IMR-90 (cell line): ENCODE measurements around the gene PAX1. TPM values are rescaled to one million over a fixed set of nuclear protein-coding genes. Genes with fewer than 3 reads are reported as not detected.

ENCODE experiments used
- ATAC-seq: fragments of 200-7000 bp; cut with Tn5 transposase; 2 replicates; pipeline ENCODE4 v1.9.1; 2020; ENCODE audit warnings: low read depth, mild to moderate bottlenecking, moderate library complexity
- BruUV-seq: library from RNA; stranded (reverse); fragments of 400-500 nt; replicated peaks from 2 replicates; lab custom pipeline; 2021; lab: Mats Ljungman, UMichigan
- CTCF ChIA-PET: fragments of 300-600 bp; formaldehyde crosslinking; extraction: SDS; loops from one replicate; lab custom pipeline; 2021; ENCODE audit warnings: antibody characterized with exemption; lab: Yijun Ruan, JAX
- POLR2A ChIA-PET: fragments of 300-600 bp; sonication (Branson Sonifier 250); formaldehyde crosslinking; loops from one replicate; lab custom pipeline; 2022; ENCODE audit warnings: antibody characterized with exemption; ENCODE audit not compliant: unreplicated experiment; lab: Charles Lee
- DNase-seq: peaks from one replicate; pipeline ENCODE4 v3.0.0; 2013
- H2AFZ ChIP-seq: replicated peaks from 2 replicates; pipeline ENCODE3; 2013; ENCODE audit warnings: low read length, mild to moderate bottlenecking; ENCODE audit not compliant: poor library complexity
- H2AK5ac ChIP-seq: 2 replicates; pipeline ENCODE4 v1.6.1; 2013; ENCODE audit warnings: low read depth, low read length, inconsistent platforms
- H2AK9ac ChIP-seq: replicated peaks from 2 replicates; pipeline ENCODE3; 2013; ENCODE audit warnings: mild to moderate bottlenecking, low read depth, low read length, moderate library complexity; ENCODE audit not compliant: poor library complexity
- H2BK120ac ChIP-seq: 2 replicates; pipeline ENCODE4 v1.6.1; 2013; ENCODE audit warnings: low read depth, low read length, inconsistent platforms
- H2BK15ac ChIP-seq: 3 replicates; pipeline ENCODE4 v1.6.1; 2013; ENCODE audit warnings: low read depth, low read length, inconsistent platforms
- H2BK20ac ChIP-seq: 2 replicates; pipeline ENCODE4 v1.6.1; 2013; ENCODE audit warnings: low read depth, mild to moderate bottlenecking, inconsistent platforms, low read length, moderate library complexity
- H2BK5ac ChIP-seq: 2 replicates; pipeline ENCODE4 v1.6.1; 2013; ENCODE audit warnings: mild to moderate bottlenecking, low read depth, low read length, inconsistent platforms; ENCODE audit not compliant: poor library complexity, severe bottlenecking
- H3K14ac ChIP-seq: replicated peaks from 2 replicates; pipeline ENCODE4 v1.6.1; 2013; ENCODE audit warnings: low read depth, low read length, inconsistent platforms
- H3K18ac ChIP-seq: 2 replicates; pipeline ENCODE4 v1.6.1; 2013; ENCODE audit warnings: low read depth, low read length, control low read depth
- H3K23ac ChIP-seq: 2 replicates; pipeline ENCODE4 v1.6.1; 2013; ENCODE audit warnings: low read depth, low read length, inconsistent platforms
- H3K27ac ChIP-seq: 2 replicates; pipeline ENCODE4 v1.5.1; 2013; ENCODE audit warnings: mild to moderate bottlenecking, control low read depth, low read length; ENCODE audit not compliant: insufficient read depth
- H3K27me3 ChIP-seq: 2 replicates; pipeline ENCODE4 v1.6.1; 2013; ENCODE audit warnings: low read length; ENCODE audit not compliant: control insufficient read depth, insufficient read depth
- H3K36me3 ChIP-seq: 2 replicates; pipeline ENCODE4 v1.6.1; 2013; ENCODE audit warnings: low read length, mixed read lengths; ENCODE audit not compliant: control insufficient read depth, insufficient read depth
- H3K4ac ChIP-seq: 2 replicates; pipeline ENCODE4 v1.6.1; 2013; ENCODE audit warnings: low read depth, low read length, inconsistent platforms
- H3K4me1 ChIP-seq: 2 replicates; pipeline ENCODE4 v1.6.1; 2013; ENCODE audit warnings: low read length, mixed read lengths; ENCODE audit not compliant: control insufficient read depth, insufficient read depth
- H3K4me2 ChIP-seq: 2 replicates; pipeline ENCODE4 v1.6.1; 2013; ENCODE audit warnings: low read depth, mild to moderate bottlenecking, control low read depth, low read length, moderate library complexity
- H3K4me3 ChIP-seq: 2 replicates; pipeline ENCODE4 v1.5.1; 2013; ENCODE audit warnings: low read depth, mild to moderate bottlenecking, control low read depth, low read length, moderate library complexity; ENCODE audit not compliant: insufficient read depth
- H3K56ac ChIP-seq: 2 replicates; pipeline ENCODE4 v1.6.1; 2013; ENCODE audit warnings: low read length, inconsistent platforms; ENCODE audit not compliant: insufficient read depth; ENCODE audit errors: extremely low read depth
- H3K79me1 ChIP-seq, 2 experiments: 2 replicates each; pipeline ENCODE4 v1.6.1; 2013; ENCODE audit warnings: low read length in 2 of 2, inconsistent platforms in 1 of 2, low read depth in 1 of 2
- H3K9ac ChIP-seq: 2 replicates; pipeline ENCODE4 v1.6.1; 2013; ENCODE audit warnings: low read depth, low read length, control low read depth
- H3K9me1 ChIP-seq: 2 replicates; pipeline ENCODE4 v1.6.1; 2013; ENCODE audit warnings: low read length, inconsistent platforms; ENCODE audit not compliant: insufficient read depth
- H3K9me3 ChIP-seq: 2 replicates; pipeline ENCODE4 v1.6.1; 2013; ENCODE audit warnings: low read length; ENCODE audit not compliant: control insufficient read depth, insufficient read depth
- H4K20me1 ChIP-seq: 2 replicates; pipeline ENCODE4 v1.6.1; 2013; ENCODE audit warnings: low read length, inconsistent platforms; ENCODE audit not compliant: insufficient read depth
- H4K5ac ChIP-seq: 2 replicates; pipeline ENCODE4 v1.6.1; 2013; ENCODE audit warnings: mild to moderate bottlenecking, low read depth, low read length, control low read depth
- H4K8ac ChIP-seq, 2 experiments: 2 replicates each; pipeline ENCODE4 v1.6.1; 2013; ENCODE audit warnings: low read depth in 2 of 2, low read length in 2 of 2, control low read depth in 1 of 2, inconsistent platforms in 1 of 2
- H4K91ac ChIP-seq: 2 replicates; pipeline ENCODE4 v1.6.1; 2013; ENCODE audit warnings: low read depth, low read length, inconsistent platforms; ENCODE audit not compliant: insufficient read depth
- BHLHE40 ChIP-seq: fragments of 150-350 bp; IDR thresholded peaks from 2 replicates; pipeline ENCODE4 v1.6.1; 2016; ENCODE audit warnings: mild to moderate bottlenecking, low read depth, low read length
- CEBPB ChIP-seq: IDR thresholded peaks from 2 replicates; pipeline ENCODE4 v1.6.1; 2012; ENCODE audit warnings: low read depth, low read length, improper control_type of control experiment
- CHD1 ChIP-seq: IDR thresholded peaks from 2 replicates; pipeline ENCODE4 v1.6.1; 2012; ENCODE audit warnings: low read depth, low read length, improper control_type of control experiment
- CTCF ChIP-seq: conservative IDR thresholded peaks from 2 replicates; pipeline ENCODE4 v1.5.1; 2012; ENCODE audit warnings: mild to moderate bottlenecking, low read depth, low read length, improper control_type of control experiment
- ELK1 ChIP-seq: fragments of 150-350 bp; IDR thresholded peaks from 2 replicates; pipeline ENCODE4 v1.6.1; 2016; ENCODE audit warnings: low read depth, mild to moderate bottlenecking, low read length, moderate library complexity, borderline replicate concordance
- FOS ChIP-seq: fragments of 150-350 bp; IDR thresholded peaks from 2 replicates; pipeline ENCODE4 v1.6.1; 2016; ENCODE audit warnings: low read depth, low read length
- MAFK ChIP-seq: IDR thresholded peaks from 2 replicates; pipeline ENCODE4 v1.6.1; 2012; ENCODE audit warnings: low read depth, low read length, improper control_type of control experiment
- MAZ ChIP-seq: IDR thresholded peaks from 2 replicates; pipeline ENCODE4 v1.6.1; 2012; ENCODE audit warnings: low read depth, mild to moderate bottlenecking, low read length, improper control_type of control experiment, moderate library complexity, borderline replicate concordance
- MXI1 ChIP-seq: IDR thresholded peaks from 2 replicates; pipeline ENCODE4 v1.6.1; 2012; ENCODE audit warnings: low read depth, mild to moderate bottlenecking, low read length, moderate library complexity, borderline replicate concordance
- NFE2L2 ChIP-seq: fragments of 150-350 bp; IDR thresholded peaks from 2 replicates; pipeline ENCODE4 v1.6.1; 2016; ENCODE audit warnings: low read depth, mild to moderate bottlenecking, low read length
- POLR2A ChIP-seq: IDR thresholded peaks from 2 replicates; pipeline ENCODE4 v1.6.1; 2012; ENCODE audit warnings: mild to moderate bottlenecking, low read depth, low read length
- RAD21 ChIP-seq: IDR thresholded peaks from 2 replicates; pipeline ENCODE4 v1.6.1; 2012; ENCODE audit warnings: low read length, improper control_type of control experiment
- RCOR1 ChIP-seq: IDR thresholded peaks from 2 replicates; pipeline ENCODE4 v1.6.1; 2012; ENCODE audit warnings: mild to moderate bottlenecking, low read length, improper control_type of control experiment; ENCODE audit not compliant: insufficient replicate concordance
- RFX5 ChIP-seq: IDR thresholded peaks from 2 replicates; pipeline ENCODE4 v1.8.0; 2012; ENCODE audit warnings: low read depth, mild to moderate bottlenecking, low read length, moderate library complexity
- SMC3 ChIP-seq: fragments of 150-350 bp; IDR thresholded peaks from 2 replicates; pipeline ENCODE4 v1.6.1; 2016; ENCODE audit warnings: low read depth, mild to moderate bottlenecking, antibody characterized with exemption, low read length, moderate library complexity
- USF2 ChIP-seq: fragments of 150-350 bp; IDR thresholded peaks from 2 replicates; pipeline ENCODE4 v1.6.1; 2017; ENCODE audit warnings: mild to moderate bottlenecking, antibody characterized with exemption, low read length, low read depth
- WGBS, 2 experiments: methylation state at CpG; one replicate each; pipeline versions ENCODE4 v1.1.5 to v1.1.7; 2013; ENCODE audit warnings: missing lambda C conversion rate in 2 of 2; ENCODE audit not compliant: insufficient read length in 1 of 2; ENCODE audit errors: extremely low coverage in 2 of 2; 5-methylcytosine and 5-hydroxymethylcytosine counted together
- dilution Hi-C: fragments of 300-500 bp; cut with HindIII; formaldehyde crosslinking; loops from one replicate; pipeline ENCODE4 v1.14.3; 2018; ENCODE audit warnings: low sequenced_read_pairs; ENCODE audit not compliant: unreplicated experiment
- in situ Hi-C: fragments of 300-500 bp; cut with MboI; formaldehyde crosslinking; loops from 3 replicates; pipeline ENCODE4 v1.14.3; 2019; ENCODE audit warnings: low sequenced_read_pairs, inconsistent platforms, mixed read lengths
- intact Hi-C: fragments of 100-400 bp; cut with micrococcal nuclease; formaldehyde crosslinking; loops from 2 replicates; pipeline ENCODE4 v1.10.0; 2022
- polyA plus RNA-seq, 3 experiments: library from polyadenylated mRNA; depleted of rRNA; stranded (reverse); fragments of >200 nt; gene quantifications; 2 replicates each; pipeline ENCODE4 v1.2.3, GENCODE V29; 2012; ENCODE audit warnings: low replicate concordance in 1 of 3
- total RNA-seq: library from RNA; depleted of rRNA; stranded (reverse); fragments of >200 nt; gene quantifications from 2 replicates; pipeline ENCODE4 v1.2.3, GENCODE V29; 2012

PAX1 gene
- total and polyA plus RNA-seq, 2 of the 4 experiments (the other 2 are of a cell fraction), result not detected

- intact Hi-C loops (no loop called here), dilution Hi-C loops (no loop called here), in situ Hi-C loops (loop anchor here (25.0 kb wide), 1 partner anchor 610 kb away; no protein-coding TSS in a partner anchor)
- Histone ChIP-seq H3K27ac (no peak overlapping the region), H3K4me2 (no peak overlapping the region), H4K20me1 (no peaks in the 10 kb centered on the region), H3K9me1 (no peaks in the 10 kb centered on the region), H3K4ac (no peak overlapping the region), H3K14ac (no peak overlapping the region), H4K8ac (no peak overlapping the region), H3K4me1 (no peaks in the 10 kb centered on the region), H2BK20ac (no peak overlapping the region), H2BK15ac (no peak overlapping the region), H3K27me3 (peaks cover 45% of the 10 kb centered on the region), H3K18ac (no peak overlapping the region), H4K91ac (no peak overlapping the region), H2BK120ac (no peak overlapping the region), H2BK5ac (no peak overlapping the region), H4K5ac (no peak overlapping the region), H3K4me3 (no peak overlapping the region), H3K79me1 (no peaks in the 10 kb centered on the region), H2AK5ac (no peak overlapping the region), H3K9me3 (no peaks in the 10 kb centered on the region), H3K36me3 (no peaks in the 10 kb centered on the region), H3K23ac (no peak overlapping the region), H2AFZ (no peak overlapping the region), H3K56ac (no peak overlapping the region), H3K9ac (no peak overlapping the region), H2AK9ac (no peak overlapping the region)
- ChIA-PET POLR2A (no interaction called here), CTCF (no interaction called here)
- ATAC-seq (no peak), DNase-seq (no peak)
- no TSS peak for BruUV-seq
- WGBS, 2 experiments, result no CpG with 5 or more reads among the region's 14 CpGs
- TF ChIP-seq SMC3, result no peak
- no peak for TF ChIP-seq MAZ
- no peak for TF ChIP-seq MAFK
- no peak for TF ChIP-seq ELK1
- no peak for TF ChIP-seq NFE2L2
- no peak for TF ChIP-seq CTCF
- TF ChIP-seq POLR2A, result no peak
- TF ChIP-seq MXI1, result no peak
- TF ChIP-seq CEBPB, result no peak
- no peak for TF ChIP-seq CHD1
- no peak for TF ChIP-seq BHLHE40
- TF ChIP-seq RCOR1, result no peak
- no peak for TF ChIP-seq RFX5
- no peak for TF ChIP-seq USF2
- TF ChIP-seq FOS, result no peak
- TF ChIP-seq RAD21, result no peak
Observed at GRCh38 chr20:21702016-21702415, 3.4 kb upstream of the PAX1 start.
